Measurements from ENCODE around the gene TM9SF4.

The TM9SF4 gene

DNA sequence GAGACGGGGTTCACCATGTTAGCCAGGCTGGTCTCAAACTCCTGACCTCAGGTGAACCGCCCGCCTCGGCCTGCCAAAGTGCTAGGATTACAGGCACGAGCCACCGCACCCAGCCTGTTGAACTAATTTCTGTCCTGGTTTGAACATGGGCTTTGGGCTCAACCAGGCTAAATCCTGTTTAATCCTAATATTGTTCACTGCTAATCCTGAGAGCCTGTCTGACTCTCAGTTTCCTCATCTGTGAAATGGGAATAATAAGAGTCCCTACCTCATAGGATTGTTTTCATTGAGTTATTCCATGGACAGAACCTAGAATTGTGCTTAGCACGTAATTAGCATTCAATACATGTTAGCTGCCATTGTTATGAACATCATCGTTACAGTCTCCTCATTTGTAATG, 17.4 kb downstream of the TM9SF4 start:
- no peak for ATAC-seq
- TF ChIP-seq ISL1 (CRISPR knock-in tag; IDR thresholded peaks at IDR 0.05): no peak
- TF ChIP-seq, protein P1, sequence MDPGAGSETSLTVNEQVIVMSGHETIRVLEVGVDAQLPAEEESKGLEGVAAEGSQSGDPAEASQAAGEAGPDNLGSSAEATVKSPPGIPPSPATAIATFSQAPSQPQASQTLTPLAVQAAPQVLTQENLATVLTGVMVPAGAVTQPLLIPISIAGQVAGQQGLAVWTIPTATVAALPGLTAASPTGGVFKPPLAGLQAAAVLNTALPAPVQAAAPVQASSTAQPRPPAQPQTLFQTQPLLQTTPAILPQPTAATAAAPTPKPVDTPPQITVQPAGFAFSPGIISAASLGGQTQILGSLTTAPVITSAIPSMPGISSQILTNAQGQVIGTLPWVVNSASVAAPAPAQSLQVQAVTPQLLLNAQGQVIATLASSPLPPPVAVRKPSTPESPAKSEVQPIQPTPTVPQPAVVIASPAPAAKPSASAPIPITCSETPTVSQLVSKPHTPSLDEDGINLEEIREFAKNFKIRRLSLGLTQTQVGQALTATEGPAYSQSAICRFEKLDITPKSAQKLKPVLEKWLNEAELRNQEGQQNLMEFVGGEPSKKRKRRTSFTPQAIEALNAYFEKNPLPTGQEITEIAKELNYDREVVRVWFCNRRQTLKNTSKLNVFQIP (CRISPR knock-in tag; IDR thresholded peaks at IDR 0.05; ENCODE audit: borderline replicate concordance, low read depth): no peak
- TF ChIP-seq, protein P2, sequence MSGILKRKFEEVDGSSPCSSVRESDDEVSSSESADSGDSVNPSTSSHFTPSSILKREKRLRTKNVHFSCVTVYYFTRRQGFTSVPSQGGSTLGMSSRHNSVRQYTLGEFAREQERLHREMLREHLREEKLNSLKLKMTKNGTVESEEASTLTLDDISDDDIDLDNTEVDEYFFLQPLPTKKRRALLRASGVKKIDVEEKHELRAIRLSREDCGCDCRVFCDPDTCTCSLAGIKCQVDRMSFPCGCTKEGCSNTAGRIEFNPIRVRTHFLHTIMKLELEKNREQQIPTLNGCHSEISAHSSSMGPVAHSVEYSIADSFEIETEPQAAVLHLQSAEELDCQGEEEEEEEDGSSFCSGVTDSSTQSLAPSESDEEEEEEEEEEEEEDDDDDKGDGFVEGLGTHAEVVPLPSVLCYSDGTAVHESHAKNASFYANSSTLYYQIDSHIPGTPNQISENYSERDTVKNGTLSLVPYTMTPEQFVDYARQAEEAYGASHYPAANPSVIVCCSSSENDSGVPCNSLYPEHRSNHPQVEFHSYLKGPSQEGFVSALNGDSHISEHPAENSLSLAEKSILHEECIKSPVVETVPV (CRISPR knock-in tag; IDR thresholded peaks at IDR 0.05): no peak
- no peak for TF ChIP-seq CSDC2 (CRISPR knock-in tag; IDR thresholded peaks at IDR 0.05)
- TF ChIP-seq TOX (CRISPR knock-in tag; IDR thresholded peaks at IDR 0.05; ENCODE audit: borderline replicate concordance): no peak
- TF ChIP-seq ZFP3 (CRISPR knock-in tag; IDR thresholded peaks at IDR 0.05): no peak
- TF ChIP-seq ZFP30 (CRISPR knock-in tag; IDR thresholded peaks at IDR 0.05): no peak
- TF ChIP-seq ZNF8 (CRISPR knock-in tag; IDR thresholded peaks at IDR 0.05): no peak
- TF ChIP-seq, protein P3, sequence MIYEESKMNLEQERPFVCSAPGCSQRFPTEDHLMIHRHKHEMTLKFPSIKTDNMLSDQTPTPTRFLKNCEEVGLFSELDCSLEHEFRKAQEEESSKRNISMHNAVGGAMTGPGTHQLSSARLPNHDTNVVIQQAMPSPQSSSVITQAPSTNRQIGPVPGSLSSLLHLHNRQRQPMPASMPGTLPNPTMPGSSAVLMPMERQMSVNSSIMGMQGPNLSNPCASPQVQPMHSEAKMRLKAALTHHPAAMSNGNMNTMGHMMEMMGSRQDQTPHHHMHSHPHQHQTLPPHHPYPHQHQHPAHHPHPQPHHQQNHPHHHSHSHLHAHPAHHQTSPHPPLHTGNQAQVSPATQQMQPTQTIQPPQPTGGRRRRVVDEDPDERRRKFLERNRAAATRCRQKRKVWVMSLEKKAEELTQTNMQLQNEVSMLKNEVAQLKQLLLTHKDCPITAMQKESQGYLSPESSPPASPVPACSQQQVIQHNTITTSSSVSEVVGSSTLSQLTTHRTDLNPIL (CRISPR knock-in tag; IDR thresholded peaks at IDR 0.05; ENCODE audit: low read depth): no peak
- no peak for TF ChIP-seq SNAI2 (CRISPR knock-in tag; IDR thresholded peaks at IDR 0.05)
- no peak for TF ChIP-seq OSR1 (CRISPR knock-in tag; IDR thresholded peaks at IDR 0.05)
- no peak for TF ChIP-seq GLIS3 (CRISPR knock-in tag; IDR thresholded peaks at IDR 0.05)
- no peak for TF ChIP-seq ESRRG (CRISPR knock-in tag; IDR thresholded peaks at IDR 0.05)
- TF ChIP-seq ZNF70 (CRISPR knock-in tag; IDR thresholded peaks at IDR 0.05): no peak
- TF ChIP-seq ZC3H10 (CRISPR knock-in tag; IDR thresholded peaks at IDR 0.05): no peak
- TF ChIP-seq BACH2 (CRISPR knock-in tag; IDR thresholded peaks at IDR 0.05; ENCODE audit: borderline replicate concordance): no peak

DNA sequence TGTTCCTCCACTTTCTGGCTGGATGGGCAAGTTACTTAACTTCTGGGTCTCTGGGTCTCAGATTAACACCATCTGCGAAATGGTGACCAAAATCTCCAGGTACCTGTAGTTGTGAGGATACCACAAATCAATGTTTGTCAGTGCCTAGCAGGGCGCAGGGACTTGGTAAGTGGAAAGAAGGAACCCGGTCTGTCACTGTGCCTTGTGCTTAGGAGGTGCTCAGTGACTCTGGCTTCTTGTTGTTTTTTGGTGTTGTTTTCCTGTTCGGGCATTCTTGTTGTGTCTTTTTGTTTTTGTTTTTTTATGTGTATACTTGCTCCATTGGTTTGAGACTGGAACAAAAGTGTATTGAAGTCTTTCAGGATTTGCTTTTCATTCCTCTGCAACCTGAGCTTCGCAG, 17.8 kb downstream of the TM9SF4 start:
- ATAC-seq: no peak
- TF ChIP-seq BACH2 (CRISPR knock-in tag; IDR thresholded peaks at IDR 0.05; ENCODE audit: borderline replicate concordance): no peak
- no peak for TF ChIP-seq ZC3H10 (CRISPR knock-in tag; IDR thresholded peaks at IDR 0.05)
- no peak for TF ChIP-seq ZFP30 (CRISPR knock-in tag; IDR thresholded peaks at IDR 0.05)
- TF ChIP-seq CSDC2 (CRISPR knock-in tag; IDR thresholded peaks at IDR 0.05): no peak
- TF ChIP-seq, protein P3 (CRISPR knock-in tag; IDR thresholded peaks at IDR 0.05; ENCODE audit: low read depth): no peak
- no peak for TF ChIP-seq ZFP3 (CRISPR knock-in tag; IDR thresholded peaks at IDR 0.05)
- TF ChIP-seq ZNF8 (CRISPR knock-in tag; IDR thresholded peaks at IDR 0.05): no peak
- TF ChIP-seq GLIS3 (CRISPR knock-in tag; IDR thresholded peaks at IDR 0.05): no peak
- TF ChIP-seq PPARA (CRISPR knock-in tag; IDR thresholded peaks at IDR 0.05; ENCODE audit: borderline replicate concordance): no peak
- no peak for TF ChIP-seq ZNF70 (CRISPR knock-in tag; IDR thresholded peaks at IDR 0.05)
- TF ChIP-seq TCF4 (CRISPR knock-in tag; IDR thresholded peaks at IDR 0.05; ENCODE audit: borderline replicate concordance): no peak
- no peak for TF ChIP-seq ARNTL (CRISPR knock-in tag; IDR thresholded peaks at IDR 0.05; ENCODE audit: borderline replicate concordance, low read depth)
- TF ChIP-seq, protein P1 (CRISPR knock-in tag; IDR thresholded peaks at IDR 0.05; ENCODE audit: borderline replicate concordance, low read depth): no peak
- TF ChIP-seq, protein P2 (CRISPR knock-in tag; IDR thresholded peaks at IDR 0.05): no peak
- TF ChIP-seq RARB (CRISPR knock-in tag; IDR thresholded peaks at IDR 0.05): no peak
- no peak for TF ChIP-seq TOX (CRISPR knock-in tag; IDR thresholded peaks at IDR 0.05; ENCODE audit: borderline replicate concordance)
- no peak for TF ChIP-seq ESRRG (CRISPR knock-in tag; IDR thresholded peaks at IDR 0.05)
- TF ChIP-seq ZNF565 (CRISPR knock-in tag; conservative IDR thresholded peaks at IDR 0.05; ENCODE audit: low read depth): no peak

DNA sequence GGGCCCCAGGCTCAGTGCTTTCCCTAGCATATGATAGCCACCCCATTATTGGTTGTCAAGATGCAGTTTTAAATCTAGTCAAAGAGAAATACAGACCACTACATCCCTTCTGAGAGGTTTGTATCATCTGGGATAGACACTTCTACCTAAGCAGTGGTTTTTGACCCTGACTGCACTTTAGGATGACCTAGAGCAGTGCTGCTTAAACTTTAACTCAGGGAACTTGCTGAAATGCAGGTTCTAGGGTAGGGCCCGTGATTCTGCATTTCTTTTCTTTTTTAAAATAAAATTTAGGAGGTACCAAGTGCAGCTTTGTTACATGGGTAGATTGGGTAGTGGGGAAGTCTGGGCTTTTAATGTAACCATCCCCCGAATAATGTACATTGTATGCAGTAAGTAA, 18.7 kb downstream of the TM9SF4 start:
- ATAC-seq: no peak
- TF ChIP-seq BACH2 (CRISPR knock-in tag; IDR thresholded peaks at IDR 0.05; ENCODE audit: borderline replicate concordance) (no peak), ZNF8 (CRISPR knock-in tag; IDR thresholded peaks at IDR 0.05) (no peak), OSR1 (CRISPR knock-in tag; IDR thresholded peaks at IDR 0.05) (no peak), ZNF565 (CRISPR knock-in tag; conservative IDR thresholded peaks at IDR 0.05; ENCODE audit: low read depth) (no peak), ZFP30 (CRISPR knock-in tag; IDR thresholded peaks at IDR 0.05) (no peak), GLIS3 (CRISPR knock-in tag; IDR thresholded peaks at IDR 0.05) (no peak), ZNF70 (CRISPR knock-in tag; IDR thresholded peaks at IDR 0.05) (no peak), ESRRG (CRISPR knock-in tag; IDR thresholded peaks at IDR 0.05) (no peak), ARNTL (CRISPR knock-in tag; IDR thresholded peaks at IDR 0.05; ENCODE audit: borderline replicate concordance, low read depth) (no peak)
- TF ChIP-seq, protein P4, sequence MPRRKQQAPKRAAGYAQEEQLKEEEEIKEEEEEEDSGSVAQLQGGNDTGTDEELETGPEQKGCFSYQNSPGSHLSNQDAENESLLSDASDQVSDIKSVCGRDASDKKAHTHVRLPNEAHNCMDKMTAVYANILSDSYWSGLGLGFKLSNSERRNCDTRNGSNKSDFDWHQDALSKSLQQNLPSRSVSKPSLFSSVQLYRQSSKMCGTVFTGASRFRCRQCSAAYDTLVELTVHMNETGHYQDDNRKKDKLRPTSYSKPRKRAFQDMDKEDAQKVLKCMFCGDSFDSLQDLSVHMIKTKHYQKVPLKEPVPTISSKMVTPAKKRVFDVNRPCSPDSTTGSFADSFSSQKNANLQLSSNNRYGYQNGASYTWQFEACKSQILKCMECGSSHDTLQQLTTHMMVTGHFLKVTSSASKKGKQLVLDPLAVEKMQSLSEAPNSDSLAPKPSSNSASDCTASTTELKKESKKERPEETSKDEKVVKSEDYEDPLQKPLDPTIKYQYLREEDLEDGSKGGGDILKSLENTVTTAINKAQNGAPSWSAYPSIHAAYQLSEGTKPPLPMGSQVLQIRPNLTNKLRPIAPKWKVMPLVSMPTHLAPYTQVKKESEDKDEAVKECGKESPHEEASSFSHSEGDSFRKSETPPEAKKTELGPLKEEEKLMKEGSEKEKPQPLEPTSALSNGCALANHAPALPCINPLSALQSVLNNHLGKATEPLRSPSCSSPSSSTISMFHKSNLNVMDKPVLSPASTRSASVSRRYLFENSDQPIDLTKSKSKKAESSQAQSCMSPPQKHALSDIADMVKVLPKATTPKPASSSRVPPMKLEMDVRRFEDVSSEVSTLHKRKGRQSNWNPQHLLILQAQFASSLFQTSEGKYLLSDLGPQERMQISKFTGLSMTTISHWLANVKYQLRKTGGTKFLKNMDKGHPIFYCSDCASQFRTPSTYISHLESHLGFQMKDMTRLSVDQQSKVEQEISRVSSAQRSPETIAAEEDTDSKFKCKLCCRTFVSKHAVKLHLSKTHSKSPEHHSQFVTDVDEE (CRISPR knock-in tag; IDR thresholded peaks at IDR 0.05): no peak
- TF ChIP-seq, protein P2 (CRISPR knock-in tag; IDR thresholded peaks at IDR 0.05): no peak
